Measurements from ENCODE around the gene NUP210L. TPM values are rescaled to one million over a fixed set of nuclear protein-coding genes. Genes with fewer than 3 reads are reported as not detected.

NUP210L gene
- total RNA-seq, 2 donors from 2014 or later, result 0.14 to 0.41 TPM

DNA sequence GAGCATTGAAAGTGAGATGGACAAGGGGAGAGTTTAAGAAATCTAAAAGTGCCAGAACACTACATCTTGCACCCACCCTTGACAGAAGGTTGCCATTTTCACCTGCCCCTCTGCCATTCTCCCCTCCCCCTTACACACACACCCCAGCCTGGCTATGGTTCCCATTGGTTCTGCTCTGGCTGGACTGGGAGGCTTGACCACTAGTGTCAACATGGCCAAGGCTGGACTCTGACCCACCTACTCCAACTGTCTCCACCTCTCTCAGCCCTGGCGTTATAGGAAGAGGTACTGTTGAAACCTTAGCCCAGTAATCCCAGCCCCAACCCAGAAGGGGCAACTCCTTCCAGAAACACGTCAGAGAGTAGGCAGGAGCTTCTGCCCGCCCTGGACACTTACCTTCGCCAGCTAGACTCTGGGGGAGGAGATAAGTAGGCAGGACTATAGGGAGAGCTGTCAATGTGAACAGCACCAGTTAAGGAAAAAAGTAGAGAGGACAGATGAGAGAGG lies 201.0 kb downstream of the NUP210L start:
- Histone ChIP-seq H3K27ac (no peak overlapping the region), H3K9me3 (no peaks in the 10 kb centered on the region), H3K4me1 (ENCODE audit: control insufficient read depth in 1 of 2, low read depth in 2 of 2) (peaks cover 20 to 23% of the 10 kb centered on the region in 2 donors), H3K27me3 (replicated peaks; ENCODE audit: insufficient read depth) (no peaks in the 10 kb centered on the region), H3K4me3 (no peak overlapping the region), H3K36me3 (peaks cover 52% of the 10 kb centered on the region)
- TF ChIP-seq, protein P1, sequence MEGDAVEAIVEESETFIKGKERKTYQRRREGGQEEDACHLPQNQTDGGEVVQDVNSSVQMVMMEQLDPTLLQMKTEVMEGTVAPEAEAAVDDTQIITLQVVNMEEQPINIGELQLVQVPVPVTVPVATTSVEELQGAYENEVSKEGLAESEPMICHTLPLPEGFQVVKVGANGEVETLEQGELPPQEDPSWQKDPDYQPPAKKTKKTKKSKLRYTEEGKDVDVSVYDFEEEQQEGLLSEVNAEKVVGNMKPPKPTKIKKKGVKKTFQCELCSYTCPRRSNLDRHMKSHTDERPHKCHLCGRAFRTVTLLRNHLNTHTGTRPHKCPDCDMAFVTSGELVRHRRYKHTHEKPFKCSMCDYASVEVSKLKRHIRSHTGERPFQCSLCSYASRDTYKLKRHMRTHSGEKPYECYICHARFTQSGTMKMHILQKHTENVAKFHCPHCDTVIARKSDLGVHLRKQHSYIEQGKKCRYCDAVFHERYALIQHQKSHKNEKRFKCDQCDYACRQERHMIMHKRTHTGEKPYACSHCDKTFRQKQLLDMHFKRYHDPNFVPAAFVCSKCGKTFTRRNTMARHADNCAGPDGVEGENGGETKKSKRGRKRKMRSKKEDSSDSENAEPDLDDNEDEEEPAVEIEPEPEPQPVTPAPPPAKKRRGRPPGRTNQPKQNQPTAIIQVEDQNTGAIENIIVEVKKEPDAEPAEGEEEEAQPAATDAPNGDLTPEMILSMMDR (IDR thresholded peaks at IDR 0.05), result no peak
- ATAC-seq (ENCODE audit: insufficient number of reproducible peaks, low FRiP score, low read depth) (no peak), DNase-seq (ENCODE audit: low spot score) (no peak)

GRCh38 chr1:153951801-153952200 lies 203.1 kb downstream of the NUP210L start:
- no peak overlapping the region for H3K4me3 ChIP-seq
- H3K27me3 ChIP-seq (replicated peaks; ENCODE audit: insufficient read depth), result no peaks in the 10 kb centered on the region
- H3K36me3 ChIP-seq, result peaks cover 65% of the 10 kb centered on the region
- DNase-seq (ENCODE audit: low spot score) (no peak), ATAC-seq (ENCODE audit: insufficient number of reproducible peaks, low FRiP score, low read depth) (no peak)
- H3K4me1 ChIP-seq (ENCODE audit: control insufficient read depth in 1 of 2, low read depth in 2 of 2), result peaks cover 14 to 18% of the 10 kb centered on the region in 2 donors
- H3K27ac ChIP-seq, result no peak overlapping the region
- no peaks in the 10 kb centered on the region for H3K9me3 ChIP-seq
- TF ChIP-seq, protein P1 (IDR thresholded peaks at IDR 0.05), result no peak

- ATAC-seq (ENCODE audit: insufficient number of reproducible peaks, low FRiP score, low read depth), result no peak
- no peak for DNase-seq (ENCODE audit: low spot score)
- H3K4me3 ChIP-seq, result no peak overlapping the region
- no peaks in the 10 kb centered on the region for H3K27me3 ChIP-seq (replicated peaks; ENCODE audit: insufficient read depth)
- H3K4me1 ChIP-seq (ENCODE audit: control insufficient read depth in 1 of 2, low read depth in 2 of 2), result peaks cover 9 to 14% of the 10 kb centered on the region in 2 donors
- H3K27ac ChIP-seq, result no peak overlapping the region
- H3K36me3 ChIP-seq, result peaks cover 65% of the 10 kb centered on the region
- TF ChIP-seq, protein P1 (IDR thresholded peaks at IDR 0.05), result no peak
- H3K9me3 ChIP-seq, result no peaks in the 10 kb centered on the region
These were observed 203.7 kb downstream of the NUP210L start for GRCh38 chr1:153951183-153951582.

DNA sequence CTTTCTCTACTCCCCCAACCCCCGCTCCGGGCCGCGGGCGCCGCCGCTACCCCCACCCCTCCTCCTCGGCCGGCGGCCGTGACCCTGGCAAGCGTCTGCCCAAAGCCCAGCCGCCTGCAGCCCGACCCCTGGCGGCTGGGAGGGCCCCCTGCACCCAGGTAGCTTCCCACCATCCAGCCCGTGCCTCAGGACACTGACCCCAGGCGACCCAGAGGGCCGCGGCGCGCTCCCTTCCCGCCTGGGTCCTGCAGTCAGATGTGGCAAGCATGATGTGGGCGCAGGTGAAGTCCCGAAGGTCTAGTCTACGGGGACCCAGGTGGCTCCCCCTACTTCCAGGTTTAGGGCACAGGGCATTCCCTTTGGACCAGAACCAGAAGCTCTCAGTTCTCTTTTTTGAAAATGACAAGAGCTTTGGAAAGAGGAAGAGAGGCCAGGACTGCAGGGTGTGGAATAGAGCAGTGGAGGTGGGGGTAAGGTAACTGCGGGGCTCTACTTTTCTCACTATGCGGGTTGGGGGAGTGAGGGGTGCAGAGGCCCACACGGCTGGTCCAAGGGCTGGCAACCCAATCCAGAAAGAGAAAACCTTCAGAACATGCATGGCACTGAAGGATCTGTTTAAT lies 208.1 kb downstream of the NUP210L start, which contains the start of gene DENND4B:
TSS of gene DENND4B (minus strand) at position 97 of the 620 bp plus-strand sequence. CDS start 2,344 bp downstream, outside the sequence.
- DNase-seq (ENCODE audit: low spot score) (peak; percentile 40), ATAC-seq (ENCODE audit: insufficient number of reproducible peaks, low FRiP score, low read depth) (peak; percentile 60)
- Histone ChIP-seq H3K4me1 (ENCODE audit: control insufficient read depth in 1 of 2, low read depth in 2 of 2) (peaks cover 14 to 24% of the 10 kb centered on the region in 2 donors), H3K4me3 (peak within 1 kb of the TSS; percentile 94), H3K9me3 (no peaks in the 10 kb centered on the region), H3K27me3 (replicated peaks; ENCODE audit: insufficient read depth) (no peaks in the 10 kb centered on the region), H3K36me3 (peaks cover 53% of the 10 kb centered on the region), H3K27ac (peak within 1 kb of the TSS; percentile 93 to 95)
- TF ChIP-seq, protein P1 (IDR thresholded peaks at IDR 0.05), result peak; percentile 99

DNA sequence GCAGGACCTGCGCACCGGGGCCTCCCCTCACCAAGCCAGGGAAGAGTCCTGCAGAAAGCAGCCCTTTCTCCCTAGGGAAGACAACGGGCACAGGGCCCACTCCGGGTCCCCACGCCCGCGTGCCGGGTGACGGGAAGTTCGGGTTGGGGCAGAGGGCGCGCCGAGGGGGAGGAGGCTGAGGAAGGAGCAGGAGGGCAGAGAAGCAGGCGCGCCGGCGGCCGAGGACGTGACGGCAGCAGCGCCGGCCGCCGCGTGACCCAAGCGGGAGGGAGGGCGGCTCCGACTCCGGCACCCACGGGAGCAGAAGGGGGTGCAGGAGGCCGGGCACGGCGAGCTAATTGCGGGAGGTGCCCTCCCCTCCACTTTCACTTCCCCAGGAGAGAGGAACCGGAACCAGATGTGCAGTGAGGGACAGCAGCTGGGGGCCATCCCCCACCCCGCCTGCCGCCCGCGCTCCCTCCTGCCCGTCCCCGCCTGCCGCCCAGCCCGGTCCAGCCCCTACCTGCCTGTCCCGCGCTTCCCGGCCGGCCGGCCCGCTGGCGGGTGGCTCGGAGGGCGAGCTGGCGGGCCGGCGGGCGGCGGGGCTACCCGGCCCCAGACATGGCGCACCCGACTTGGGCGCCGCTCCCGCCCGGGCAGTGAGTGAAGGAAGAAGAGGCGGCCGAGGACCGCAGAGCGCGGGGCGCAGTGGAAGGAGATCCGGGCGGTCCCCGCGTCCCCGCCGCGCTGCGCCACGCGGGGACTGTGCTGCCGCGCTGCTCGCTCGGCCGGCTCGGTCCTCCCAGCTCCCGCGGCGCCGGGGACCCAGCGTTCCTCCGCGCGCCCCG lies 208.9 kb downstream of the NUP210L start:
- Histone ChIP-seq H3K36me3 (peaks cover 48% of the 10 kb centered on the region), H3K4me1 (ENCODE audit: control insufficient read depth in 1 of 2, low read depth in 2 of 2) (peaks cover 14 to 24% of the 10 kb centered on the region in 2 donors), H3K27me3 (replicated peaks; ENCODE audit: insufficient read depth) (no peaks in the 10 kb centered on the region), H3K9me3 (no peaks in the 10 kb centered on the region), H3K27ac (peak overlapping the region; percentile 93 to 95), H3K4me3 (peak overlapping the region; percentile 94)
- TF ChIP-seq, protein P1 (IDR thresholded peaks at IDR 0.05), result no peak
- DNase-seq (ENCODE audit: low spot score) (peak; percentile 44), ATAC-seq (ENCODE audit: insufficient number of reproducible peaks, low FRiP score, low read depth) (peak; percentile 53)
